Activated T-helper 1 cell treated with anti-CD3 and anti-CD28 coated beads, Interleukin-12 subunit alpha, Interleukin-12 subunit beta, Interleukin-2, Interleukin-4 antibody, amounts not matched to agents 30 ng/mL and 10 ng/mL and 1 ng/mL, durations not matched to agents 14 hours and 24 hours and 36 hours (primary cell): Measurements from ENCODE around the gene CDK6. TPM values are rescaled to one million over a fixed set of nuclear protein-coding genes. Genes with fewer than 3 reads are reported as not detected.
"Not testable (repeated sequence)": the region's sequence is repeated elsewhere in the genome, so short reads cannot be mapped to it uniquely, and the experiment has no call there.

ENCODE experiments used
- DNase-seq: peaks from one replicate; pipeline ENCODE4 v3.0.0; 2021; ENCODE audit warnings: low spot score
- H3K27ac Mint-ChIP-seq: one replicate; pipeline ENCODE4 v1.8.0; 2021; ENCODE audit warnings: mild to moderate bottlenecking, mixed read lengths
- H3K27me3 Mint-ChIP-seq: one replicate; pipeline ENCODE4 v1.8.0; 2022; ENCODE audit warnings: mild to moderate bottlenecking, moderate library complexity, mixed read lengths; ENCODE audit not compliant: insufficient read depth
- H3K36me3 Mint-ChIP-seq: one replicate; pipeline ENCODE4 v1.8.0; 2021; ENCODE audit warnings: low read depth, mixed read lengths
- H3K4me1 Mint-ChIP-seq: one replicate; pipeline ENCODE4 v1.8.0; 2021; ENCODE audit warnings: low read depth, mixed read lengths
- H3K4me3 Mint-ChIP-seq: one replicate; pipeline ENCODE4 v1.8.0; 2021; ENCODE audit warnings: mild to moderate bottlenecking, moderate library complexity, mixed read lengths
- H3K9me3 Mint-ChIP-seq: one replicate; pipeline ENCODE4 v1.8.0; 2021; ENCODE audit warnings: mixed read lengths
- intact Hi-C: fragments of 100-400 bp; cut with micrococcal nuclease; formaldehyde crosslinking; loops from one replicate; pipeline ENCODE4 v1.15.1; 2024
- total RNA-seq: library from RNA; stranded (reverse); gene quantifications from 2 replicates; pipeline ENCODE4 v1.2.3, GENCODE V29; 2022

CDK6 gene
- total RNA-seq, 1 donor from 2014 or later, result 332 TPM

- DNase-seq, result no peak
- H3K4me3 Mint-ChIP-seq, result no peak overlapping the region
- H3K4me1 Mint-ChIP-seq, result peaks cover 17% of the 10 kb centered on the region
- intact Hi-C loops, result no loop called here
- peaks cover 25% of the 10 kb centered on the region for H3K36me3 Mint-ChIP-seq
- H3K9me3 Mint-ChIP-seq, result peaks cover 56% of the 10 kb centered on the region
- H3K27me3 Mint-ChIP-seq, result no peaks in the 10 kb centered on the region
- H3K27ac Mint-ChIP-seq, result no peak overlapping the region
Measured at GRCh38 chr7:92868683-92869293, 32.4 kb upstream of the CDK6 start.

DNA sequence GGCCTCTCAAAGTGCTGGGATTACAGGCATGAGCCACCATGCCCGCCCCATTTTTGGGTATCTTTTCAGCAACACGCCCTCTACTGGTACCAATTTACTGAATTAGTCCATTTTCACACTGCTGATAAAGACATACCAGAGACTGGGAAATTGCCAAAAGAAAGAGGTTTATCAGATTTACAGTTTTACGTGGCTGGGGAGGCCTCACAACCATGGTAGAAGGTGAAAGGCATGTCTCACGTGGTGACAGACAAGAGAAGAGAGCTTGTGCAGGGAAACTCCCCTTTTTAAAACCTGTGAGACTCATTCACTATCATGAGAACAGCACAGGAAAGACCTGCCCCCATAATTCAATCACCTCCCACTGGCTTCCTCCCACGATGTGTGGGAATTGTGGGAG, 27.8 kb upstream of the CDK6 start:
- H3K27me3 Mint-ChIP-seq, DNase-seq, H3K4me3 Mint-ChIP-seq, intact Hi-C loops, H3K4me1 Mint-ChIP-seq: not testable (repeated sequence)
- peaks cover 54% of the 10 kb centered on the region for H3K9me3 Mint-ChIP-seq
- peaks cover 13% of the 10 kb centered on the region for H3K36me3 Mint-ChIP-seq
- H3K27ac Mint-ChIP-seq, result peak overlapping the region; percentile 41

- H3K4me1 Mint-ChIP-seq, result peaks cover 17% of the 10 kb centered on the region
- intact Hi-C loops, result no loop called here
Measured at GRCh38 chr7:92856436-92856835, 20.1 kb upstream of the CDK6 start.

DNA sequence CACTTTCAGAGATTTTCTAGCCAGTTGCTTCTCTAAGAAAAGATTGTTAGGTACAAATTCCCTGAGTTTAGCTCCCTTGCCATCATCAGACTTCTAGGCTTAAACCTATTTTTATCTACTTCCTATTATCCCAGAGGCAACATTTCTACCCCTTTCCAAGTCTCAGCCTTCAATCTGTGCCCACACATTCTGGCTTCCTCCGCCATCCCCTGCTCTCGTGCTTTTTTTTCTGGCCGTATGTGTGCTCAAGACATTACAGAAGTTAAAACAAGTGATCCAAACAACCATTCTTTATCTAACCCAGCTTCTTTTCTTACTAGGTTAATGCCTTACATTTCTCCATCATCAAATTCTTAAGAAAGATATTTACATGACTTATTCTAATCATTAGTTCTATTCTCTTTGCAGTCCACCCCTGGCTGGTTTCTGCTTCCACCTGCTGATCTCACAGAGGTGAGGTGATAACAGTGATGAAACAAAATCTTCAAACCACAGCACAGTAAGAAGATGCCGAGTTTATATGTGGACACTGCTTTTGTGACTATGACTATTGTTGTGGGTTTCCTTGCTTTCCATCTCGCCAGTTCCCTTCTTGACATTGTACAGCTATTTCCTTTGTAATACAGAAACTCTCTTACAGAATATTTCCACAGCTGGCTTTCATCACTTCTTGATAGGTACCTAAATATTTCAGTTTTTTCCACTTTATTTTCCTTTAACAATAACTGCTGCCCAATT, 18.3 kb upstream of the CDK6 start:
- peaks cover 3% of the 10 kb centered on the region for H3K9me3 Mint-ChIP-seq
- DNase-seq, result no peak
- peak overlapping the region; percentile 4 for H3K4me3 Mint-ChIP-seq
- H3K36me3 Mint-ChIP-seq, result no peaks in the 10 kb centered on the region
- peaks cover 17% of the 10 kb centered on the region for H3K4me1 Mint-ChIP-seq
- intact Hi-C loops, result loop anchor here (1.0 kb wide), 6 partner anchors 17 to 221 kb away; no protein-coding TSS in a partner anchor
- peak overlapping the region; percentile 89 for H3K27ac Mint-ChIP-seq
- H3K27me3 Mint-ChIP-seq, result no peaks in the 10 kb centered on the region

More at GRCh38 chr7:92856436-92856835, 20.1 kb upstream of the CDK6 start:
- H3K36me3 Mint-ChIP-seq, result no peaks in the 10 kb centered on the region
- no peak overlapping the region for H3K27ac Mint-ChIP-seq
- no peak overlapping the region for H3K4me3 Mint-ChIP-seq
- H3K9me3 Mint-ChIP-seq, result peaks cover 6% of the 10 kb centered on the region
- DNase-seq, result no peak
- H3K27me3 Mint-ChIP-seq, result no peaks in the 10 kb centered on the region

DNA sequence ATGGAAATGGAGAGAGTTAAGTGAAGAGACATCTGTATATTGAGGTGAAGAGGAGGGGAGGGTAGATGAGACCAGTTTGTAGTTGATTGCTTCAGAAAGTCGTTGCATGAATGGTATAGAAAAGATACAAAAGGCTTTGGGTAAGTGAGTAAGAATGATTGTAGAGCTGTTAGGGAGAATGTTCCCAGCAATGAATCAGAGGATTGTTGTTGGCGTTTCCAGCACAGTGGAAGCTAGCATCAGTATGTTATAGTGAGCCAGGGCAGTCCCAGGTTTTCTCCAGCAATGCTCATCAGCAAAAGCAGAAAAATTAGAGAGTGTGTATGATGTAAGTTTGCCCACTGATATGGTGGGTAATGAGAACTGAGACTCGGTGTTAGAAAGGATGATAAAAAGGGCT, 15.4 kb upstream of the CDK6 start:
- no peak overlapping the region for H3K27ac Mint-ChIP-seq
- H3K27me3 Mint-ChIP-seq, result peaks cover 2% of the 10 kb centered on the region
- peaks cover 26% of the 10 kb centered on the region for H3K4me1 Mint-ChIP-seq
- no peak overlapping the region for H3K4me3 Mint-ChIP-seq
- no peaks in the 10 kb centered on the region for H3K9me3 Mint-ChIP-seq
- DNase-seq, result no peak
- H3K36me3 Mint-ChIP-seq, result peaks cover 3% of the 10 kb centered on the region
- intact Hi-C loops, result no loop called here

DNA sequence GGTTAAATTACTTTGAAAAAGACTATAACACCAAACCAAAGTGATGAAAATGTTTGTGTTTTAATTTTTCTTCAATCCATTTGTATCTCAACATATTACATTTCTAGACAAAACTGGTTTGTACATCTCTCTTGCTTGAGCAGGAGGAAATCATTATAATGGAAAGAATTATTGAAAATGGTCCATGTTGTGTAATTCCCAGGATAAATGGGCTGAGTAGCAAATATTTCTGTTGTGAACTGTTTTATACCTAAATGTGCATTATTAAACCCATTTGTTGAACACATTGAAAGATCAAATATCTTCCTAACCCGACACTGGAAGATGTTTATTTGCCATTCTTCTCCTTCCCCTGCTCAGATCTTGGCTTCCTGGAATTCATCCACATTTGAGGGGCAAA, 14.1 kb upstream of the CDK6 start:
- Mint-ChIP-seq H3K4me3 (no peak overlapping the region), H3K4me1 (peaks cover 22% of the 10 kb centered on the region), H3K36me3 (peaks cover 3% of the 10 kb centered on the region), H3K27me3 (peaks cover 2% of the 10 kb centered on the region), H3K27ac (no peak overlapping the region), H3K9me3 (no peaks in the 10 kb centered on the region)
- DNase-seq, result no peak
- intact Hi-C loops, result no loop called here

GRCh38 chr7:92849322-92849721, 12.9 kb upstream of the CDK6 start:
- no peak for DNase-seq
- peaks cover 10% of the 10 kb centered on the region for H3K4me1 Mint-ChIP-seq
- H3K27me3 Mint-ChIP-seq, result peaks cover 2% of the 10 kb centered on the region
- H3K9me3 Mint-ChIP-seq, result no peaks in the 10 kb centered on the region
- H3K36me3 Mint-ChIP-seq, result peaks cover 3% of the 10 kb centered on the region
- H3K4me3 Mint-ChIP-seq, result peak overlapping the region; percentile 13
- intact Hi-C loops, result loop anchor here (1.0 kb wide), 1 partner anchor 8 kb away; no protein-coding TSS in a partner anchor
- peak overlapping the region; percentile 37 for H3K27ac Mint-ChIP-seq

DNA sequence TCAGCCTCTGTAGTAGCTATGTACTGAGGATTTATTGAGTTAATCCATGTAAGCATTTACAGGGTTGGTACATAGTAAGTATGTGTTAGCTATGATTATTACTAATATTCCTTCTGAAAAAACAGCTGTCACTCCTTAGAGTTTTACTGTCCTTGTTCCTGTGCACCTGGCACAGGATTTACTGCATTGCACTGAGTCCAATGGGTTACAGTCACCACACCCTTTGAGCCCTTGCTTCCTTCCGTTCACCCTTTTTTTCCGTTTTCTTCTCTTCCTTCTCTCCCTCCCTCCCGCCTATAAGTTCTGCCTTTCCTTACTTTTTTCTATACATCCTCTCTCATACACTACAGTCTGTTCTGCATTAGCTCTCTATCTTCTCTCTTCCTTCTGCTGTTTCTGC, 12.5 kb upstream of the CDK6 start:
- H3K36me3 Mint-ChIP-seq, result peaks cover 3% of the 10 kb centered on the region
- H3K27ac Mint-ChIP-seq, result peak overlapping the region; percentile 37
- intact Hi-C loops, result loop anchor here (1.0 kb wide), 1 partner anchor 8 kb away; no protein-coding TSS in a partner anchor
- peaks cover 3% of the 10 kb centered on the region for H3K9me3 Mint-ChIP-seq
- DNase-seq, result no peak
- H3K27me3 Mint-ChIP-seq, result peaks cover 2% of the 10 kb centered on the region
- peaks cover 8% of the 10 kb centered on the region for H3K4me1 Mint-ChIP-seq
- peak overlapping the region; percentile 13 for H3K4me3 Mint-ChIP-seq

- Mint-ChIP-seq H3K27me3 (peaks cover 2% of the 10 kb centered on the region), H3K4me3 (no peak overlapping the region)
- intact Hi-C loops, result no loop called here
Measured at GRCh38 chr7:92848441-92848840, 12.1 kb upstream of the CDK6 start.

GRCh38 chr7:92847305-92847704, 10.9 kb upstream of the CDK6 start:
- intact Hi-C loops, result no loop called here
- Mint-ChIP-seq H3K9me3 (peaks cover 12% of the 10 kb centered on the region), H3K27ac (no peak overlapping the region), H3K27me3 (peaks cover 4% of the 10 kb centered on the region), H3K4me3 (no peak overlapping the region), H3K4me1 (peaks cover 8% of the 10 kb centered on the region), H3K36me3 (peaks cover 5% of the 10 kb centered on the region)
- DNase-seq, result no peak

More at GRCh38 chr7:92848441-92848840, 12.1 kb upstream of the CDK6 start:
- peaks cover 5% of the 10 kb centered on the region for H3K36me3 Mint-ChIP-seq
- peaks cover 7% of the 10 kb centered on the region for H3K9me3 Mint-ChIP-seq
- H3K4me1 Mint-ChIP-seq, result peaks cover 8% of the 10 kb centered on the region
- no peak overlapping the region for H3K27ac Mint-ChIP-seq
- no peak for DNase-seq

- Mint-ChIP-seq H3K36me3 (peaks cover 5% of the 10 kb centered on the region), H3K27ac (no peak overlapping the region)
Measured at GRCh38 chr7:92845736-92846135, 9.4 kb upstream of the CDK6 start.

DNA sequence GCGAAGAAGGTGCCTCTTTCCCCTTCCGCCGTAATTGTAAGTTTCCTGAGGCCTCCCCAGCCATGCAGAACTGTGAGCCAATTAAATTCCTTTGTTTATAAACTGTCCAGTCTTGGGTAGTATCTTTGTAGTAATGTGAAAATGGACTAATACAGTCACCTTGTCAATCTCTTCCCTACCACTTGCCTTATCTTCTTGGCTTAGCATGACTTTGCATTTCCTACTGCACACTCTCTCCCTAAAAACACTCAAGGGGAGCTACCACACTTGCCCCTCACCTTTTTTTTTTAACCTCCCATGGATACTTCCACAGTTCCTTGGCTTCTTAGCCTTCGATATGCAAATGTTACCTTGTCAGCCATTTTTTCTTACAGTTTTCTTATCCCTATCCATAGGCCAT, 7.4 kb upstream of the CDK6 start:
- H3K27ac Mint-ChIP-seq, result no peak overlapping the region
- peaks cover 12% of the 10 kb centered on the region for H3K9me3 Mint-ChIP-seq
- intact Hi-C loops, result no loop called here
- peaks cover 3% of the 10 kb centered on the region for H3K36me3 Mint-ChIP-seq
- peaks cover 5% of the 10 kb centered on the region for H3K27me3 Mint-ChIP-seq
- H3K4me1 Mint-ChIP-seq, result peaks cover 22% of the 10 kb centered on the region
- DNase-seq, result no peak
- H3K4me3 Mint-ChIP-seq, result no peak overlapping the region

More at GRCh38 chr7:92845736-92846135, 9.4 kb upstream of the CDK6 start:
- intact Hi-C loops, result loop anchor here (1.0 kb wide), 1 partner anchor 8 kb away; no protein-coding TSS in a partner anchor
- Mint-ChIP-seq H3K4me1 (peaks cover 17% of the 10 kb centered on the region), H3K4me3 (no peak overlapping the region), H3K9me3 (peaks cover 12% of the 10 kb centered on the region), H3K27me3 (peaks cover 7% of the 10 kb centered on the region)
- no peak for DNase-seq

DNA sequence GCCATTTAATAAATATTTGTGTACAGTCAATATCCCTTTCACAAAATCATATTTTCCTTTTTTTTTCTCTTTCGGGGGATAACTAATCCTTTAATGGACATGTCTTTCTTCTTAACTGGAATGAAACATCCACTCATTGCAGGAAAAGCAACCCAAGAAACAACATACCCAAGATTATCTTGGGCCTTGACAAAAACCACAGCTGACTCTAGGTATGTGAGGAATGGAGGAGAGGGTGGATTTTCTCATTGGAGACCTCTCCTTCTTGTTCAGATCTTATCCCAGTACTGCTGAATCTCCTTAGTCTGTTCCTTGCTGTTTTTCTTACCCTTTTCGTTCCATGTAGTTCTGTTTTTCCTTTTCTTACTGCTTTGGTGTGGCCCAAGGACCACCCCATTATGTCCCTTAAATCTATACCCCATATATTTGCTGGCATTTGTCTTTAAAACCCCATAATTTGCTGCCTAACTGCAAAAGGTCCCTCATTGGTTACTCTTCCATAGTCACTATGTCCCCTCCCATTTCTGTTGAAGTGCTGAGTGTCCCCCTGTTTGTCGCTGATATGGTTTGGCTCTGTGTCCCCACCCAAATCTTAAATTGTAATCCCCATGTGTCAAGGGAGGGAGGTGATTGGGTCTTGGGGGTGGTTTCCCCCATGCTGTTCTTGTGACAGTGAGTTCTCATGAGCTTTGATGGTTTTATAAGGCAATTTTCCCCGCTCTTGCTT, 6.8 kb upstream of the CDK6 start:
- Mint-ChIP-seq H3K4me3 (no peak overlapping the region), H3K36me3 (peaks cover 3% of the 10 kb centered on the region), H3K27ac (no peak overlapping the region), H3K4me1 (peaks cover 21% of the 10 kb centered on the region), H3K9me3 (peaks cover 12% of the 10 kb centered on the region), H3K27me3 (peaks cover 5% of the 10 kb centered on the region)
- intact Hi-C loops, result no loop called here
- no peak for DNase-seq
